Suprapubic skin (tissue), 4 donors: ENCODE data around the gene XAB2. TPM values are rescaled to one million over a fixed set of nuclear protein-coding genes. Genes with fewer than 3 reads are reported as not detected.

ENCODE experiments used
- DNase-seq, 2 donors: peaks; one replicate each; pipeline ENCODE4 v3.0.0-alpha.2; 2019; ENCODE audit warnings: low spot score in 2 of 2
- H3K27ac ChIP-seq: fragments of 200-600 bp; sonication (generic); one replicate; pipeline ENCODE4 v1.5.1; 2019
- H3K27me3 ChIP-seq: fragments of 200-600 bp; sonication (generic); one replicate; pipeline ENCODE4 v1.5.1; 2019
- H3K36me3 ChIP-seq: fragments of 200-600 bp; sonication (generic); one replicate; pipeline ENCODE4 v1.5.1; 2019
- H3K4me1 ChIP-seq: fragments of 200-600 bp; sonication (generic); one replicate; pipeline ENCODE4 v1.5.1; 2019
- H3K4me3 ChIP-seq: fragments of 200-600 bp; sonication (generic); one replicate; pipeline ENCODE4 v1.5.1; 2019; ENCODE audit warnings: mild to moderate bottlenecking
- H3K9me3 ChIP-seq: fragments of 200-600 bp; sonication (generic); one replicate; pipeline ENCODE4 v1.5.1; 2019
- EP300 ChIP-seq: sonication (generic); formaldehyde crosslinking; IDR thresholded peaks from one replicate; pipeline ENCODE4 v1.6.1; 2017; ENCODE audit warnings: antibody characterized with exemption
- POLR2A ChIP-seq, 2 donors: fragments of 450-650 bp; IDR thresholded peaks; one replicate each; pipeline ENCODE4 v1.6.1; 2017; ENCODE audit warnings: antibody characterized with exemption in 2 of 2, mild to moderate bottlenecking in 2 of 2, moderate library complexity in 2 of 2
- POLR2AphosphoS5 ChIP-seq, 3 donors: sonication (generic); formaldehyde crosslinking; IDR thresholded peaks; one replicate each; pipeline ENCODE4 v1.6.1; 2017; ENCODE audit warnings: antibody characterized with exemption in 3 of 3
- WGBS: methylation state at CpG from one replicate; pipeline ENCODE4 v1.1.5; 2018; 5-methylcytosine and 5-hydroxymethylcytosine counted together
- total RNA-seq, 4 donors: library from RNA; depleted of rRNA; stranded (reverse); fragments of >200 nt; gene quantifications; one replicate each; pipeline ENCODE4 v1.1.0, GENCODE V29; 2016
- TF ChIP-seq, protein P1 (sequence below), 2 donors: fragments of 200-600 bp in 1 of 2; fragments of 450-650 bp in 1 of 2; sonication (generic) in 1 of 2; IDR thresholded peaks; one replicate each; pipeline ENCODE4 v1.5.1; 2016 to 2019; ENCODE audit warnings: antibody characterized with exemption in 2 of 2, mild to moderate bottlenecking in 1 of 2, moderate library complexity in 1 of 2

Gene XAB2
- total RNA-seq, 4 donors from 2014 or later: 45.1 to 68.2 (median 55.5) TPM

- Histone ChIP-seq H3K27ac (peak overlapping the region; percentile 88), H3K36me3 (peaks cover 11% of the 10 kb centered on the region), H3K9me3 (no peaks in the 10 kb centered on the region), H3K4me3 (peak overlapping the region; percentile 74), H3K4me1 (peaks cover 23% of the 10 kb centered on the region), H3K27me3 (peaks cover 18% of the 10 kb centered on the region)
- TF ChIP-seq POLR2AphosphoS5 (IDR thresholded peaks at IDR 0.05): no peak
- TF ChIP-seq POLR2A (IDR thresholded peaks at IDR 0.05): no peak
- TF ChIP-seq, protein P1, sequence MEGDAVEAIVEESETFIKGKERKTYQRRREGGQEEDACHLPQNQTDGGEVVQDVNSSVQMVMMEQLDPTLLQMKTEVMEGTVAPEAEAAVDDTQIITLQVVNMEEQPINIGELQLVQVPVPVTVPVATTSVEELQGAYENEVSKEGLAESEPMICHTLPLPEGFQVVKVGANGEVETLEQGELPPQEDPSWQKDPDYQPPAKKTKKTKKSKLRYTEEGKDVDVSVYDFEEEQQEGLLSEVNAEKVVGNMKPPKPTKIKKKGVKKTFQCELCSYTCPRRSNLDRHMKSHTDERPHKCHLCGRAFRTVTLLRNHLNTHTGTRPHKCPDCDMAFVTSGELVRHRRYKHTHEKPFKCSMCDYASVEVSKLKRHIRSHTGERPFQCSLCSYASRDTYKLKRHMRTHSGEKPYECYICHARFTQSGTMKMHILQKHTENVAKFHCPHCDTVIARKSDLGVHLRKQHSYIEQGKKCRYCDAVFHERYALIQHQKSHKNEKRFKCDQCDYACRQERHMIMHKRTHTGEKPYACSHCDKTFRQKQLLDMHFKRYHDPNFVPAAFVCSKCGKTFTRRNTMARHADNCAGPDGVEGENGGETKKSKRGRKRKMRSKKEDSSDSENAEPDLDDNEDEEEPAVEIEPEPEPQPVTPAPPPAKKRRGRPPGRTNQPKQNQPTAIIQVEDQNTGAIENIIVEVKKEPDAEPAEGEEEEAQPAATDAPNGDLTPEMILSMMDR (IDR thresholded peaks at IDR 0.05): no peak
- no peak for TF ChIP-seq EP300
- WGBS: no CpG with 5 or more reads among the region's 16 CpGs
- no peak for DNase-seq
Measured at GRCh38 chr19:7636317-7636690, 7.0 kb upstream of the XAB2 start.

DNA sequence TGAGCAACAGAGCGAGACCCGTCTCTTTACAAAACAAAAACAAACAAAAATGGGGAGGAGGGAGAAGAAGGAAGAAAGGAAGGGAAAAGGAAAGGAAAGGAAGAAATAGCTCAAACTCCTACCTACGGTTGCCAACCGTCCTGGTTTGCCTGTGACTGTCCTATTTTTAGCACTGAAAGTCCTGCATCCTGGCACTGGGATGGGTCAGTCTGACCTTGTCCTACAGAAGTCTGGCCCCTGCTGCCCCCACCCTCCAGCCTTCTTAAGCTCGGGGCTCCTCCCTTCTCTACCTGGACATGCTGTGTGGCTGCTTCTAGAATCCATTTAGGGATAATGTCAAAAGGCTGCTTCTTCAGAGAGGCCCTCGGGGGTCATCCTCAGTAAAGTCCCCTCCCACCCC, 6.3 kb upstream of the XAB2 start:
- Histone ChIP-seq H3K9me3 (no peaks in the 10 kb centered on the region), H3K36me3 (peaks cover 11% of the 10 kb centered on the region), H3K4me3 (no peak overlapping the region), H3K4me1 (peaks cover 29% of the 10 kb centered on the region), H3K27me3 (peaks cover 18% of the 10 kb centered on the region), H3K27ac (no peak overlapping the region)
- no peak for DNase-seq
- TF ChIP-seq, protein P1 (IDR thresholded peaks at IDR 0.05): no peak
- TF ChIP-seq POLR2AphosphoS5 (IDR thresholded peaks at IDR 0.05) (no peak), EP300 (no peak), POLR2A (IDR thresholded peaks at IDR 0.05) (no peak)
- WGBS: 56% methylated on average over 6 of the region's 6 CpGs

DNA sequence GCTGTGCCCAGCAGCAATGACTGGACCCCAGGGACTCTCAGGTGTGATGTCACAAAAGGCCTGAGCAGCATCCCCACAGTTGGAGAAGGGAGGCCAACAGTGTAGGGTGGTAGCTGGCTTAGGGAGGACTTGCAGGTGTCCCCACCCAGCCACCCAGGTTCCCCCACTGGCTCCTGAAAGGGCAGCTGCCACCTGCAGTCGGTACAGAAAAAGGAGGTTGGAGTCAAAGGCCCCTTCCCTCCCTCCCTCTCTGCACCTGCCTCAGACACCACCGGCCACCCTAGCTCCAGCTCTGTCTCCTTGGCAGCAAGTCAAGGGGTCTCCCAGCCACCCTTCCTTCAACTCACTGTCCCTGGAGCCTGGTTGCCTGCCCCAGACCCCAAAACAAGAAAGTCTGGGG, 4.4 kb upstream of the XAB2 start, which contains the start of gene PCP2:
PCP2 (minus strand) TSS at position 22 of the 400 bp plus-strand sequence. CDS start 262 bp downstream, outside the sequence.
- no peak for TF ChIP-seq POLR2AphosphoS5 (IDR thresholded peaks at IDR 0.05)
- TF ChIP-seq POLR2A (IDR thresholded peaks at IDR 0.05): no peak
- TF ChIP-seq EP300: no peak
- TF ChIP-seq, protein P1 (IDR thresholded peaks at IDR 0.05): no peak
- H3K4me1 ChIP-seq: peaks cover 39% of the 10 kb centered on the region
- H3K36me3 ChIP-seq: peaks cover 11% of the 10 kb centered on the region
- no peaks in the 10 kb centered on the region for H3K9me3 ChIP-seq
- peaks cover 18% of the 10 kb centered on the region for H3K27me3 ChIP-seq
- H3K27ac ChIP-seq: no peak within 1 kb of the TSS
- no peak for DNase-seq
- WGBS: 80% methylated on average over 1 of the region's 2 CpGs
- H3K4me3 ChIP-seq: no peak within 1 kb of the TSS

DNA sequence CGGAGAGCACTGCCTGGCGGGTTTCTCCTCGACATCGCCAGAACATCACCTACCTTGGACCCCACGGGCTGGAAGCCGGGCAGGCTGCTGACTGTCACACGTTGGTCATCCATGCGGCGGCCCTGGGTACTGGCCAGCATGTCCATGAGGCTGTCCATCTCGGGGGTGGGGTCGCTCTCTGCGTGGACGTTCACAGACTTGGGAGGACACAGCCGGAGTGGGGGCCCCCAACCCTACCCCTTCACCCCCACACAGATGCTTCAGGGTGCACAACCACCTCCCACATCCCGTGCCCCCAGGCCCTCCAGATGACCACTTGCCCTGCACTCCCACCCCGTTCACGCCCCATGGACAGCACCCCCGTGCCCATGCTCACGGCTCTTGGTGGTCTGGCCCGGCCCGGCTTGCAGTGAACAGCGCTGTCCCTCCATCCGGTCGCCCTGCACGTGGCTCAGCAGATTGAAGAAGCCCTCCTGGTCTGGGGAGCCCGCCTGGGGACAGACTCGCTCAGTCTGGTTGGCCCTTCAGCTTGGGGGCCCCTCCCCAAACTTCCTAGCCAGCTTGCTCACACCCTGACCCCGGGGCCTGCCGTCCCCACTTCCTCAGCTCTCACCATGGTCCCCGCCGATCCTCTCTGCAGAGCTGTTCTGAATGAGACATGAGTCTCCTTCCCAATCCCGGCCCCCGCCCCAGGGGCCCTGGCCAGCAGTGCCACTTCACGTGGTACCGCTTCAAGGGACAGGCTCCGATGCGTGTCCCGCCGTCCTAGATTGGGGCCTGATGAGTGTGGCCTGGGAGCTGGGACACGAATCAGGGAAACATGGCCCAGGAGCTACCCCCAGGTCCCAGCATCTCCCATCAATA, 3.2 kb upstream of the XAB2 start:
- Histone ChIP-seq H3K9me3 (no peaks in the 10 kb centered on the region), H3K4me1 (peaks cover 45% of the 10 kb centered on the region), H3K27ac (no peak overlapping the region), H3K4me3 (no peak overlapping the region), H3K36me3 (peaks cover 11% of the 10 kb centered on the region), H3K27me3 (peaks cover 13% of the 10 kb centered on the region)
- WGBS: 88% methylated on average over 19 of the region's 40 CpGs
- DNase-seq: no peak
- TF ChIP-seq, protein P1 (IDR thresholded peaks at IDR 0.05): no peak
- TF ChIP-seq EP300 (no peak), POLR2AphosphoS5 (IDR thresholded peaks at IDR 0.05) (no peak), POLR2A (IDR thresholded peaks at IDR 0.05) (no peak)

- 88% methylated on average over 12 of the region's 12 CpGs for WGBS
- Histone ChIP-seq H3K9me3 (no peaks in the 10 kb centered on the region), H3K4me1 (peaks cover 42% of the 10 kb centered on the region), H3K27ac (no peak overlapping the region), H3K27me3 (peaks cover 5% of the 10 kb centered on the region), H3K36me3 (peaks cover 15% of the 10 kb centered on the region), H3K4me3 (no peak overlapping the region)
- no peak for DNase-seq
- no peak for TF ChIP-seq EP300
- TF ChIP-seq POLR2A (IDR thresholded peaks at IDR 0.05): no peak
- TF ChIP-seq POLR2AphosphoS5 (IDR thresholded peaks at IDR 0.05): no peak
- TF ChIP-seq, protein P1 (IDR thresholded peaks at IDR 0.05): no peak
Measured at GRCh38 chr19:7631577-7631976, 2.2 kb upstream of the XAB2 start.
